Measurements from ENCODE around the gene TTLL7. TPM values are rescaled to one million over a fixed set of nuclear protein-coding genes. Genes with fewer than 3 reads are reported as not detected.
"Not testable (repeated sequence)": the region's sequence is repeated elsewhere in the genome, so short reads cannot be mapped to it uniquely, and the experiment has no call there.

TTLL7 gene
- total RNA-seq, 1 donor from 2014 or later, result 35.2 TPM

GRCh38 chr1:83932693-83933092 is 66.2 kb downstream of the TTLL7 start:
- DNase-seq (ENCODE audit: low read depth), result no peak

DNA sequence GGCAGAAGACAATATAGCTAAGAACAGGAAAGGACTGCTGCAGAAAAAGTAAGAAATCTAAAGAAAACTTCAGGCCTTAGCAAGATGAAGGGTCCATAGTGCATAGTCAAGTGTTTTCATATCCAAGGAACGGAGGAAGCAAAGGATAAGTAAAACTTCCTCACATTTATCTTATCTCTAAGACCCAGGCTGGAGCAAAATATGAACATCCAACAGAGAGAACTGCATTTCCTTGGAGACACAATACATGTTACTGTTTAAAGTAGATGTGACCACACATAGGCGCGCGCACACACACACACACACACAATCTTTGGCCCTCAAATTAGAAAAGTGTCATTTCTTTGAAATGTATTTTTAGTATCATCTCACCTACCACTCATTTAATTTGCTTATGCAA is 66.7 kb downstream of the TTLL7 start:
- DNase-seq (ENCODE audit: low read depth), result no peak

GRCh38 chr1:83931658-83932253 is 67.2 kb downstream of the TTLL7 start:
- peak; percentile 75 for DNase-seq (ENCODE audit: low read depth)

DNA sequence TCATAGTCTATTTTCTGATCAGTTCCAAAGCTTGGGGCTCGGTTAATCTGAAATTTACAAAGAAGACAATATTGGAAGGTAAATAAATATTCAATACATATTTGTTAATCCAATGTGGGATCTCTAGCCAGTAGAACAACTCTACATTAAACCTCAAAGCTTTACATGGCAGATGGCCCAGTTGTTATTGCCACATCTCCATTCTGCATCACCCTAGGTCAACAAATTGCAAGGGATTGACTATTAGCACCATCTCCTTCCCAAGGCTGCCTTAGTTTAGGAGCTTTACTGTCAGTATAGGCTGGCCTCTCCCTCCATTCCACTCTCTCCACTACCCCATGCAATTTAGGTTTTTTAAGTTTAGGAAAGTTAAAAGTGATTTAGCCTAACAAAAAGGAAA is 69.7 kb downstream of the TTLL7 start:
- no peak for DNase-seq (ENCODE audit: low read depth)

DNA sequence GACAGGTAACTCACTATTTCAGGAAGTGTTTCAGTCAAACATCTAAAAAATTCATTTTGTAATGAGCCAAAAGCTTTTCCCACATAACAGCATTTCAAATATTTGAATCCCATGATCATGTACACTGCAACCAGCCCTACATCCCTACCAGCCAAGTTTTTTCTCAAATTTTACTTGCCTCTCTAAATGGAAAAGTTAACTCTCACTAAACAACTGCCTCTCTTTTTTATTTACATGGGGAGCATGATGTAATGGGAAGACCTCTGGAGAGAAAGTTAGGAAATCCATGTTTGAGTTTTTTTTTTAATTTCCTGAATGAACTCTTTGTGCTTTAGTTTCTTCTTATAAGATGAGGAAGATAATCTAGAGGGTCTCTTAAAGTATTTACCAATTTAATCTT is 70.5 kb downstream of the TTLL7 start:
- no peak for DNase-seq (ENCODE audit: low read depth)

- DNase-seq (ENCODE audit: low read depth), result no peak
Observed at GRCh38 chr1:83927701-83928100, 71.2 kb downstream of the TTLL7 start.

DNA sequence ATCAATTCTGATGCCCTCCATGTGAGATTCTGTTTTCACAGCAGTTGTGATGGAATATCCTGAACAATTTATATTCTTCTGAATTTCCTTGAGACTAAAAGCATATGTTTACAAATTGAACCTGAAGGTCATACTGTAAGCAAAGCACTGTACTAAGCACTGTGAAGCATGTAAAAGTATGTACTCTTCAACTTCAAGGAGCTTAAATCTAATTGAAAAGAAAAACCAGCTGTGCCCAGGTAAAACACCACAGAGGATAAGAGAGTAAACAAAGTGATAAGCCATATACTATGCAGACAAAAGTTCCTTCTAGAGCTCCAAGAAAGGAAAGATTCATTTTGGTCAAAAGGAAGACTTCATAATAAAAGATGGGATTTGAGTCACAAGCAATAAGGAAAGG is 71.9 kb downstream of the TTLL7 start:
- DNase-seq (ENCODE audit: low read depth), result no peak

- DNase-seq (ENCODE audit: low read depth), result no peak
Observed at GRCh38 chr1:83923553-83923952, 75.4 kb downstream of the TTLL7 start.

- DNase-seq (ENCODE audit: low read depth), result no peak
Observed at GRCh38 chr1:83922431-83922830, 76.5 kb downstream of the TTLL7 start.

GRCh38 chr1:83920320-83920719 is 78.6 kb downstream of the TTLL7 start:
- DNase-seq (ENCODE audit: low read depth), result no peak

DNA sequence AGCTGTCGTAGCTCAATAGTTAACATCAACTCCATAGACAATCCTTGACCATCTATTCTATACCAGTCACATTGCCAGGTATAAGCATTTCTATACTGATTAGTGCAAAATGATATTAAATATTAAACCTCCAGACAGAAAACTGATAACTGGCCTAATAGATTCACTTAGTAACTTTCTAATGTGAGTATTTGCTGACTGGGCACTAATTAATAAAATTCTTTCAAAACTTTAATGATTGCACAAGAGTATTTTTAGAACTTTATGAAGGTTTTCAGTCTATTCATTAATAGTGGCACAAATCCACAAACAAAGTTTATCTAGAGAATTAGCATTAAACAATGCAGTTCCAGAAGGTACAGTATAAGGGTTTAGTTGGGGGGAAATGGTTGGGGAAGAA is 79.1 kb downstream of the TTLL7 start:
- DNase-seq (ENCODE audit: low read depth), result no peak

GRCh38 chr1:83918688-83919285 is 80.1 kb downstream of the TTLL7 start:
- no peak for DNase-seq (ENCODE audit: low read depth)

DNA sequence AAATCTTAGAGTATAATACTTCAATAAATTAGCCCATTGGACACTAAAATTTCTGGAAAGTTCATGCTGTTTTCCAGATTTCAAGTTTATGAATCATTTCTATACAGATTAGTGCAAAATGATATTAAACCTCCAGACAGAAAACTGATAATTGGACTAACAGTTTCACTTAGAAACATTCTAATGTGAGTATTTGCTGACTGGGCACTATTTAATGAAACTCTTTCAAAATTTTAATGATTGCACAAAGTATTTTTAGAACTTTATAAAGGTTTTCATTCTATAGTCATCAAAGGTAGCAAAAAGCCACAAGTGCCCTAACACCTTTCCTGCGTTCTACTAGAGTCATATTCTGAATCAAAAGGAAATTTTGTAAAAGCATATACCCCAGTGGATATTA is 81.0 kb downstream of the TTLL7 start:
- no peak for DNase-seq (ENCODE audit: low read depth)

- not testable (repeated sequence) for DNase-seq (ENCODE audit: low read depth)
Observed at GRCh38 chr1:83916094-83916493, 82.8 kb downstream of the TTLL7 start.

DNA sequence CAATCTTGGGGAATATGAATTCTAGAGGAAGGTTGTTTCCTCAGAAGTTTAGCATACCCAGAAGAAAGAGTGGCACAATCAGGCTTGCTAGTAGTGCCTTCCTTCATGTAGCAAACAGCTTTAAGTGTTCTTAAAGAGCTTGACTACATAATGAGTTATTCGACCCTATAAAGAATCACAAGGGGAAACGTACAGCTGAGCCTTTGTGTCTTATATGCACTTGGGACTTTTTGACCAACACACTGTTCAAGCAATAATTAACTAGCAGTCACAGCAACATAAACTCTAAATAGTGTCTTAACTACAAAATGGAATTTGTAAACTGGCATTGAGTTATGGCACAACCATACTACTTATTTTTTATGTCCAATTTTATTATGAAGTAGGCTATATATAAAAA is 86.1 kb downstream of the TTLL7 start:
- no peak for DNase-seq (ENCODE audit: low read depth)

- DNase-seq (ENCODE audit: low read depth), result peak; percentile 30
Observed at GRCh38 chr1:83910461-83910860, 88.5 kb downstream of the TTLL7 start.

DNA sequence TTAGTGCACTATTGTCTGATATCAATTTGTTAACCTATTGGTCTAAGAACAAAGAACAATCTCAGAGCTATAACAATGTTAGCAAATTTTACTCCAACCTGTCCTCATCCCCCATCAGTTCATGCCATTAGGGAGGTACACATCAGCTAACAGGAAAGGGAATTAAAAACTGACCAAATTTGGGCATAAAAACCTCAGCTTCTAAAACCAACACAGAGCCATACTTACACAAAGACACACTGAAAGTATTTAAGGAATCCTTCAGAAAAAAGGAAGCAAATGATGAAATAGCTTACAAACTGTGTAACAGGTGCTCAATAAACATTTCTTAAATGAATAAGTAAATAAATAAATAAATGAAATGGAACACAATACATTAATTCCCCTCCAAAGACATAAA is 89.2 kb downstream of the TTLL7 start:
- no peak for DNase-seq (ENCODE audit: low read depth)

GRCh38 chr1:83905315-83905907 is 93.5 kb downstream of the TTLL7 start:
- no peak for DNase-seq (ENCODE audit: low read depth)

DNA sequence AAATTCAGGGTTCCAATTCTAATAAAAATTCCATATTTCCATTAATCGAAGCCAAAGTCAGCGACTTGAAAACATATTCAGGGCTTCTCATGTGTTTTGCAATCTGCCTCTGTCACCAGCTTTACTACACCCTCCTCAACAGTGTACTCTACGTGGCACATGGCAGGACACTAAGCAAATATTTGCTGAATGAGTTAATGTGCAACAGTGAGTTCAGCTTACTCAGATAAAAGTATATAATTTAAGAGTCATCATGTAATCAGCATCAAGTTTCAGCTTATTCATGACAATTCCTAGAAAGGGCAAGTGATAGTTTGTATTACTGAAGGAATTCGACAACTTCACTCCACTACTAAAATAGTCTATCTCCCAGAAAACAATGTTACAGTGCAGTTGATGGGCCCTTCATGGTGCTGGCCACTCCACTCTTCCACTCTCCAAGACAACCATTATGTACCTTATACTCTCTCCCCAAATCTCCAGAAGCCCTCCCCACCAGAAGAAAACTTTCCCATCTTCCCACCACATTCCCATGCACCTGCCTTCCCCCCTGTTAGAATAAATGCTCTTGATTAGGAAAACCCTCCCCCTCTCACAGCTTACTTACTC is 97.3 kb downstream of the TTLL7 start:
- DNase-seq (ENCODE audit: low read depth), result peak; percentile 36

- DNase-seq (ENCODE audit: low read depth), result no peak
Observed at GRCh38 chr1:83900524-83900923, 98.4 kb downstream of the TTLL7 start.

DNA sequence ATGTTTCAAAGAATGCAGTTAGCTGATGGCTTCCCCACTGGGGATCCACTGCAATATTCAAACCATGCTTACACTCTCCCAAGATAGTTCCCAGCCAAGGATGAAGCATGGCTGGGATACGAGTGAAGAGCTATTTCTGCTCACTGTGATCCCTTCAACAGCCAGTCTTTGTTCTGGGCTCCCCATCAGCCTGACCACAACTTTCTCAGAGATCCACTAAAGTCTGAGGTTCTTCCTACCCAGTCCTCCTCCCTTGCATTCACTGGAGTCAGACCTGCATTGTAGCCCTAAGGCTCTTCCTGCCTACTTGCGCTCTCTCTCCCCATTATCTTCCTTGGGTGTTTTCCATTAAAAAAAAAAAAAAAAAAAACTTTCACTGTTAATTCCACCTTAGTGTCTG is 101.4 kb downstream of the TTLL7 start:
- DNase-seq (ENCODE audit: low read depth), result peak; percentile 78

DNA sequence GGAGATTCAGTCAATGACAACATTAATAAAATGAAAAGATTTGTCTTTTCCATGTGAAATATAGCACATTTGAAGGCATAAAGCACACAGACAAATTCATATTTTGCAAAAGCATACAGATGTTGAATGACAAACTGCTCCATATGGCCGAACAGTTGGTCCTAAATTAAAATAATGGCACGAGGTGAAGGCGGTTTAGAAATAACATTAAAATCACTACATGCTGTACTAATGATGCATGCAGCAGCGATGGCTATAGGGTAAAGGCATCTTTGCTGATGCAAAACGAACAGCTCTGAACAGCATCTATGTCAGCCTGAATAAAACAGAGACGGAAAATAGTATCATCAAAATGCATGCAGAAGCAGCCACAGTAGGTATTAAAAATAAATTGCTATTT is 102.6 kb downstream of the TTLL7 start:
- DNase-seq (ENCODE audit: low read depth), result no peak

- DNase-seq (ENCODE audit: low read depth), result peak; percentile 29
Observed at GRCh38 chr1:83889707-83890106, 109.2 kb downstream of the TTLL7 start.

Measured in myocyte (in vitro differentiated cells).